Measurements from ENCODE around the gene RIPK1.

GRCh38 chr6:3036861-3037637 lies 31.2 kb upstream of the RIPK1 start:
- TF ChIP-seq CTCF (IDR thresholded peaks at IDR 0.05) (no peak), POLR2AphosphoS5 (IDR thresholded peaks at IDR 0.05) (no peak)
